ENCODE measurements around the gene TBX15.

Gene TBX15

GRCh38 chr1:118986555-118987467 lies 1.3 kb downstream of the TBX15 start:
- peak; percentile 31 for DNase-seq (ENCODE audit: low spot score)
- in situ Hi-C loops (cut with MboI; ENCODE audit: low pct_unique_long_range_greater_than_20kb, low sequenced_read_pairs, unreplicated experiment): no loop called here
- no peak for TF ChIP-seq CTCF (IDR thresholded peaks at IDR 0.05; ENCODE audit: extremely low read depth, insufficient read depth, missing control alignments)

DNA sequence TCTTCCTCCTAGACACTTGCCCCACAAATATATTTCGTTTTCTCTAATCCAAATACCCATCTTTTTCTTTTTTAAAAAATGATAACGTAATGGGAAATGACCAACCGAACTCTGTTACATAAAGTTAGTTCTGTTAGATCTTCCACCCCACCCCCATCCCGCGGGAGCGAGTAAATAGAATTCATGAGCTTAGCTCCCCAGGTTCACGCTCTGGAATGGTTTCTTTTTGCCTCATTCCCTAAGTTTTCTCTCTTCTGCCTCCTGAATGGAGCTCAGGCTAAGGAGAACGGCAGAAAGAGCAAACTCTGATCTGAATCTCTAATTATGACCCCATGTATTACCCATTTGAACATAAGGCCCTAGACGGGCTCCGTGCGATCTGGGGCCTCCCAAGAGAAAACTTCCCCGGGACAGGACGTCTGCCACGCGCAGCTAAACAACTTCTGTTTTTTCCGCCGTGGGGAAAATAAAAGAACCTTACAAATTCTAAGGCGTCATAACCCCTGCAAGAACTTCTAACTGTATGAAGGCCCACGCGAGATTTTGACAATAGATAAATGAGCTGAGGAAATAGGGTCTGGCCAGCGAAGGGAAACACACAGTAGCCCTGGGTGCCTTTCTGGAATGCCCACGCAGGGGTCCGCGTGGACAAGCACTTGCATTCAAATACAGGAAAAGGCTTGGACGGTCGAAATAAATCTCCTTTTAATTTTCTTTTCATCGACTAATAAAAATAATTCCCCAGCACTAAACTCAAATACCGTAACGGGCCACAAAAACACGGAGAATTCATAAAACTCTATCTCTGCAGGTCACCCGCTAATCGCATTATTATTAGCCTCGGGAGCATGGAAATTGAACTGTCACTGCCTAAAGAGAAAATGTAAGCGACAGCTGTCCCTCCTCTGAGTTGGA lies 2.2 kb downstream of the TBX15 start:
- peak; percentile 23 for DNase-seq (ENCODE audit: low spot score)
- in situ Hi-C loops (cut with MboI; ENCODE audit: low pct_unique_long_range_greater_than_20kb, low sequenced_read_pairs, unreplicated experiment): no loop called here
- TF ChIP-seq CTCF (IDR thresholded peaks at IDR 0.05; ENCODE audit: extremely low read depth, insufficient read depth, missing control alignments): no peak

GRCh38 chr1:118984722-118985639 lies 3.2 kb downstream of the TBX15 start:
- no peak for TF ChIP-seq CTCF (IDR thresholded peaks at IDR 0.05; ENCODE audit: extremely low read depth, insufficient read depth, missing control alignments)
- peak; percentile 37 for DNase-seq (ENCODE audit: low spot score)
- in situ Hi-C loops (cut with MboI; ENCODE audit: low pct_unique_long_range_greater_than_20kb, low sequenced_read_pairs, unreplicated experiment): no loop called here

- in situ Hi-C loops (cut with MboI; ENCODE audit: low pct_unique_long_range_greater_than_20kb, low sequenced_read_pairs, unreplicated experiment): no loop called here
- TF ChIP-seq CTCF (IDR thresholded peaks at IDR 0.05; ENCODE audit: extremely low read depth, insufficient read depth, missing control alignments): no peak
- peak; percentile 22 for DNase-seq (ENCODE audit: low spot score)
Measured at GRCh38 chr1:118984086-118984721, 3.9 kb downstream of the TBX15 start.

DNA sequence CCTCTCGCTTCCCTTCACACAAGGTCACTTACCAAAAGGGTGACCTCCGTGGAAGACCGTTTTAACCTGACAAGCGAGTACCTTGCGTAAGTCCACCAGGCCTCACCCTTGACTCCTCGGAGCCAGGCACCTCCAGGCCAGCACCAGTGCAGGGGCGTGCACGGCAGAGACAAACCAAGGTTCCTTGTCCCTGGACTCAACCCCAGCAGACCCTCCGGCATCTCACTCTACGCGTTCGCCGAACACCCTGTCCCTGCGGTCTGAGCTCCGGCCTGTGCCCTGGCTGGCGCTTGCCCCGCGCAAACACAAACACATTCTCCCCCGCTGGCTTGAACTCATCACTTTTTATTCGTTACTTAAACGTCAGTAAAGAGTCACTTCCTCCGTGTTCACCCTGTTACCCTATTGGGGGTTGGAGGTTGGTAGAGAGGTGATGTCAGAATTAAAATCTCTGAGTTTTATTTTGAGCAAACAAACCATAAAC lies 4.5 kb downstream of the TBX15 start:
- peak; percentile 9 for DNase-seq (ENCODE audit: low spot score)
- in situ Hi-C loops (cut with MboI; ENCODE audit: low pct_unique_long_range_greater_than_20kb, low sequenced_read_pairs, unreplicated experiment): no loop called here
- TF ChIP-seq CTCF (IDR thresholded peaks at IDR 0.05; ENCODE audit: extremely low read depth, insufficient read depth, missing control alignments): no peak
